NCI-H2196 treated with DMSO at 0.1 percent for 48 hours (cell line): Measurements from ENCODE around the gene ARHGAP1.

Experiments used
- DNase-seq: peaks from one replicate; lab custom pipeline; 2025; ENCODE audit not compliant: unreplicated experiment; lab: John Stamatoyannopoulos, UW

Gene ARHGAP1

GRCh38 chr11:46700241-46701077 lies at the start of gene ARHGAP1, which contains the start of gene ZNF408:
ARHGAP1 (minus strand) TSS chr11:46700619; CDS start chr11:46696107, 4,512 bp downstream.
ZNF408 (plus strand) TSS chr11:46701031; CDS start chr11:46701048, 17 bp downstream.
- DNase-seq, result peak; percentile 99

- no peak for DNase-seq
These were observed 46.7 kb upstream of the ARHGAP1 start for GRCh38 chr11:46747150-46747549.

GRCh38 chr11:46745995-46746394 lies 45.6 kb upstream of the ARHGAP1 start:
- no peak for DNase-seq

- no peak for DNase-seq
These were observed 44.9 kb upstream of the ARHGAP1 start for GRCh38 chr11:46745328-46745727.

GRCh38 chr11:46743693-46744339 lies 43.4 kb upstream of the ARHGAP1 start:
- DNase-seq, result no peak

GRCh38 chr11:46743043-46743442 lies 42.6 kb upstream of the ARHGAP1 start:
- no peak for DNase-seq

GRCh38 chr11:46741600-46742484 lies 41.4 kb upstream of the ARHGAP1 start:
- DNase-seq, result no peak

GRCh38 chr11:46738887-46739286 lies 38.5 kb upstream of the ARHGAP1 start:
- no peak for DNase-seq

GRCh38 chr11:46737699-46738098 lies 37.3 kb upstream of the ARHGAP1 start:
- DNase-seq, result no peak

- DNase-seq, result no peak
These were observed 36.2 kb upstream of the ARHGAP1 start for GRCh38 chr11:46736615-46737014.

- no peak for DNase-seq
These were observed 35.7 kb upstream of the ARHGAP1 start for GRCh38 chr11:46736146-46736545.

- DNase-seq, result no peak
These were observed 32.8 kb upstream of the ARHGAP1 start for GRCh38 chr11:46733234-46733633.

- no peak for DNase-seq
These were observed 31.1 kb upstream of the ARHGAP1 start for GRCh38 chr11:46731545-46731944.

- DNase-seq, result no peak
These were observed 28.9 kb upstream of the ARHGAP1 start for GRCh38 chr11:46729110-46730027.

- DNase-seq, result no peak
These were observed 28.2 kb upstream of the ARHGAP1 start for GRCh38 chr11:46728659-46729040.

GRCh38 chr11:46727952-46728658 lies 27.7 kb upstream of the ARHGAP1 start:
- DNase-seq, result no peak

- no peak for DNase-seq
These were observed 25.9 kb upstream of the ARHGAP1 start for GRCh38 chr11:46726206-46726862.

GRCh38 chr11:46725338-46726205 lies 25.2 kb upstream of the ARHGAP1 start:
- DNase-seq, result no peak
